Measurements from ENCODE around the gene AJAP1.

AJAP1 gene

GRCh38 chr1:4820543-4820942, 166.1 kb downstream of the AJAP1 start:
- no peak for DNase-seq (ENCODE audit: low read depth in 2 of 2)

- DNase-seq (ENCODE audit: low read depth in 2 of 2), result no peak
These were observed 171.5 kb downstream of the AJAP1 start for GRCh38 chr1:4825800-4826450.

DNA sequence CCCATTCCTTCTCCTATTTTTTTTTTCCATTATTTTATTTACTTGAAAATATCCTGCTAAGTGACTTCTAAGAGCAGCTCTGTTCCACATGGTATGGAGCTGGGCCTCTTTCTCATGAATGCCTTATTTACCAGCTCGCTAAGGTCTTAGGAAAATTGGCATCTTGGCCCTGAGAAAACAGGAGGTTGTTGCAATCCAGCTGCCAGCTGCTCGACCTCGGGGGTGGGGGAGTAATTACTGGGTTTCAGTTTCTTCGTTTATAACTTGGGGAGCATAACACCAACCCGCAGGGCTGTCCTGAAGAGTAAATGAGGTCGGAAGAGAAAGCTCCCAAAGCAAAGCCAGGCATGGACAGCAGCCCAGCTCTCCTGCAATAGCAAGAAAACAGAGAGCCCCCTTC, 176.3 kb downstream of the AJAP1 start:
- no peak for DNase-seq (ENCODE audit: low read depth in 2 of 2)

DNA sequence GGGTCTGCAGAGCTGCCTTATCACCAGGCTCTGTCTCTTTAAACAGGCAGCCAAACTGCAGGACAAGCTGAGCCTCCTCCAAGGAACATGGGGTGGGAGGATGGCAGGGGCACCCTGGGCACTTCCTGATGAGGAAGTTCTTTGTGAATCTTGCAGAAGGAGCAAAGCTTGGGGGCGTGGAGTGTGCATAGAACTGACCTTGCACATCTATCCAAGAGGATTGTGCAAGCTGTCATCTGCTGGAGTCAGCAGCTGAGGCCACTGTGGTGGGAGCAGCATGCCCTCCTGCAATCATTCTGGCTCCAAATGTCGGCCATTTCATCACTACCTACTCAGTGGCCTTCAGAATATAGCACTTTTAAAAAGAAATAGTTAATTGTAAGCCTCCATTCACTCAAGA, 182.2 kb downstream of the AJAP1 start:
- DNase-seq (ENCODE audit: low read depth in 2 of 2), result no peak

GRCh38 chr1:4837031-4837600, 182.7 kb downstream of the AJAP1 start:
- no peak for DNase-seq (ENCODE audit: low read depth in 2 of 2)

DNA sequence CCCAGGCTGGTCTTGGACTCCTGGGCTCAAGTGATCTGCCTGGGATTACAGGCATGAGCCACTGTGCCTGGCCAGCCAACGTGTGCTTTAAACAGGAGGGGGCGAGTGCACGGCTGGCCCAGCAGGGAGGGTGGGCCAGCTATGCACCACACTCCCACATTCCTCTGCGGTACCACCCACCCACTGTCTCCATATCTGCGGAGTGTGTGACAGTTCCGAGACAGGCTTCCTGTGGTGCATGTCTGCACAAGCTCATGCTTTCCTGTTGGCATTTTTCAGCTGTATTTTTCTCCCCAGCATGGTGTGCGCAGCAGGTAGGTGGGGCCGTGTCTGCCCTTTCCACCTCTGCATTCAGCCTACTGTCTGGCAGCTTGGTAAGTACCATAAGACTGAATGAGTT, 183.3 kb downstream of the AJAP1 start:
- DNase-seq (ENCODE audit: low read depth in 2 of 2), result no peak

DNA sequence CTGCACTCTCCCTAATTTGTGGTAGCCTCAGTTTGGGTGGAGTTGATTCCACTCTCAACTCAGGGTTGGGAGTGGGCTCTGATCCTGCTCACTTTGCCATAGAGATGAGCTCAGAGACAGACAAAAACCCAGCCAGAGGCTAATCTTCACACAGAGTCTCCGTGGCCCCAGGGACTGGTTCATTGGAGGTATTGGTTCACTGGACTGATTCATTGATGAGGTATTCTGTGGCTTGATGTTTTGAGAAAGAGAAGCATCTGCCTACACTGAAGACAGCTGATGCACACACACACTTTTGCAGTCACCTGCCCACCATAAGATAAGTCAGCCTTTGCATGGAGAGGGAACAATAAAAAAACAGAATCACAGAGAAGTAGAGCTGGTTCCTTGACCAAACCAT, 183.8 kb downstream of the AJAP1 start:
- DNase-seq (ENCODE audit: low read depth in 2 of 2), result no peak
